Activated naive CD8-positive, alpha-beta T cell treated with anti-CD3 and anti-CD28 coated beads, Interleukin-2, amount 10 ng/mL, durations not matched to agents 7 days and 5 days (primary cell): ENCODE results near the gene DGCR6. TPM values are rescaled to one million over a fixed set of nuclear protein-coding genes. Genes with fewer than 3 reads are reported as not detected.
"Not testable (repeated sequence)": the region's sequence is repeated elsewhere in the genome, so short reads cannot be mapped to it uniquely, and the experiment has no call there.

ENCODE experiments used
- ATAC-seq: fragments of 150-1000 bp; cut with Tn5 transposase; one replicate; pipeline ENCODE4 v1.10.0; 2021; ENCODE audit warnings: low read depth, moderate library complexity
- POLR2A ChIA-PET: fragments of 350-600 bp; sonication (Branson Sonifier 250); formaldehyde crosslinking; loops from one replicate; lab custom pipeline; 2021; ENCODE audit warnings: antibody characterized with exemption; lab: Charles Lee
- DNase-seq: peaks from one replicate; pipeline ENCODE4 v3.0.0; 2021
- H3K27ac Mint-ChIP-seq: one replicate; pipeline ENCODE4 v1.8.0; 2022; ENCODE audit warnings: mild to moderate bottlenecking, mixed read lengths
- H3K27me3 Mint-ChIP-seq: one replicate; pipeline ENCODE4 v1.8.0; 2022; ENCODE audit warnings: mild to moderate bottlenecking, moderate library complexity, mixed read lengths
- H3K36me3 Mint-ChIP-seq: one replicate; pipeline ENCODE4 v1.8.0; 2021; ENCODE audit warnings: mild to moderate bottlenecking, mixed read lengths
- H3K4me1 Mint-ChIP-seq: one replicate; pipeline ENCODE4 v1.8.0; 2021; ENCODE audit warnings: mixed read lengths
- H3K4me3 Mint-ChIP-seq: one replicate; pipeline ENCODE4 v1.8.0; 2022; ENCODE audit warnings: mild to moderate bottlenecking, moderate library complexity, mixed read lengths
- H3K9me3 Mint-ChIP-seq: one replicate; pipeline ENCODE4 v1.8.0; 2021; ENCODE audit warnings: mixed read lengths
- total RNA-seq, 2 experiments: library from RNA; stranded (reverse); gene quantifications; one replicate each; pipeline ENCODE4 v1.2.3, GENCODE V29; 2021

Gene DGCR6
- total RNA-seq, 2 experiments from 2014 or later, result 2.8 to 2.9 TPM

- H3K36me3 Mint-ChIP-seq, H3K27me3 Mint-ChIP-seq, H3K27ac Mint-ChIP-seq, H3K9me3 Mint-ChIP-seq, ATAC-seq, POLR2A ChIA-PET, DNase-seq, H3K4me1 Mint-ChIP-seq, H3K4me3 Mint-ChIP-seq: not testable (repeated sequence)
Observed at GRCh38 chr22:18914558-18914957, 8.4 kb downstream of the DGCR6 start.

GRCh38 chr22:18915550-18915949, 9.4 kb downstream of the DGCR6 start:
- H3K27ac Mint-ChIP-seq, H3K9me3 Mint-ChIP-seq, POLR2A ChIA-PET, H3K36me3 Mint-ChIP-seq, H3K27me3 Mint-ChIP-seq, ATAC-seq, DNase-seq, H3K4me3 Mint-ChIP-seq, H3K4me1 Mint-ChIP-seq: not testable (repeated sequence)

- ATAC-seq, H3K4me1 Mint-ChIP-seq, POLR2A ChIA-PET, H3K9me3 Mint-ChIP-seq, H3K27me3 Mint-ChIP-seq, H3K27ac Mint-ChIP-seq, DNase-seq, H3K36me3 Mint-ChIP-seq, H3K4me3 Mint-ChIP-seq: not testable (repeated sequence)
Observed at GRCh38 chr22:18917818-18918217, 11.7 kb downstream of the DGCR6 start.

GRCh38 chr22:18920257-18920902, 14.3 kb downstream of the DGCR6 start:
- H3K27ac Mint-ChIP-seq, DNase-seq, H3K27me3 Mint-ChIP-seq, H3K4me3 Mint-ChIP-seq, H3K36me3 Mint-ChIP-seq, ATAC-seq, H3K9me3 Mint-ChIP-seq, H3K4me1 Mint-ChIP-seq, POLR2A ChIA-PET: not testable (repeated sequence)

- DNase-seq, result no peak
- no peaks in the 10 kb centered on the region for H3K36me3 Mint-ChIP-seq
- no peaks in the 10 kb centered on the region for H3K4me1 Mint-ChIP-seq
- no peak overlapping the region for H3K4me3 Mint-ChIP-seq
- no peaks in the 10 kb centered on the region for H3K9me3 Mint-ChIP-seq
- H3K27ac Mint-ChIP-seq, result no peak overlapping the region
- POLR2A ChIA-PET, result no interaction called here
- ATAC-seq, result no peak
- no peaks in the 10 kb centered on the region for H3K27me3 Mint-ChIP-seq
Observed at GRCh38 chr22:18925368-18926064, 19.4 kb downstream of the DGCR6 start.

- H3K27me3 Mint-ChIP-seq, result no peaks in the 10 kb centered on the region
- ATAC-seq, result no peak
- no peaks in the 10 kb centered on the region for H3K36me3 Mint-ChIP-seq
- H3K27ac Mint-ChIP-seq, result no peak overlapping the region
- H3K4me1 Mint-ChIP-seq, result no peaks in the 10 kb centered on the region
- no peaks in the 10 kb centered on the region for H3K9me3 Mint-ChIP-seq
- POLR2A ChIA-PET, result no interaction called here
- no peak for DNase-seq
- no peak overlapping the region for H3K4me3 Mint-ChIP-seq
Observed at GRCh38 chr22:18927020-18927419, 20.9 kb downstream of the DGCR6 start.

GRCh38 chr22:18927573-18927972, 21.5 kb downstream of the DGCR6 start:
- Mint-ChIP-seq H3K4me3 (no peak overlapping the region), H3K27ac (no peak overlapping the region), H3K4me1 (no peaks in the 10 kb centered on the region), H3K36me3 (no peaks in the 10 kb centered on the region), H3K27me3 (no peaks in the 10 kb centered on the region), H3K9me3 (no peaks in the 10 kb centered on the region)
- DNase-seq (no peak), ATAC-seq (no peak)
- POLR2A ChIA-PET, result no interaction called here

- no peak for ATAC-seq
- no peak for DNase-seq
- H3K4me3 Mint-ChIP-seq, result no peak overlapping the region
- H3K4me1 Mint-ChIP-seq, result no peaks in the 10 kb centered on the region
- POLR2A ChIA-PET, result no interaction called here
- H3K27ac Mint-ChIP-seq, result no peak overlapping the region
- H3K36me3 Mint-ChIP-seq, result no peaks in the 10 kb centered on the region
- no peaks in the 10 kb centered on the region for H3K9me3 Mint-ChIP-seq
- no peaks in the 10 kb centered on the region for H3K27me3 Mint-ChIP-seq
Observed at GRCh38 chr22:18929459-18929858, 23.3 kb downstream of the DGCR6 start.

- Mint-ChIP-seq H3K9me3 (no peaks in the 10 kb centered on the region), H3K4me3 (no peak overlapping the region), H3K27ac (no peak overlapping the region), H3K27me3 (no peaks in the 10 kb centered on the region), H3K4me1 (no peaks in the 10 kb centered on the region), H3K36me3 (no peaks in the 10 kb centered on the region)
- DNase-seq, result no peak
- POLR2A ChIA-PET, result no interaction called here
- no peak for ATAC-seq
Observed at GRCh38 chr22:18931905-18932652, 26.0 kb downstream of the DGCR6 start.

GRCh38 chr22:18933914-18934313, 27.8 kb downstream of the DGCR6 start:
- POLR2A ChIA-PET, result no interaction called here
- no peak for ATAC-seq
- no peak for DNase-seq
- H3K9me3 Mint-ChIP-seq, result no peaks in the 10 kb centered on the region
- H3K36me3 Mint-ChIP-seq, result no peaks in the 10 kb centered on the region
- no peak overlapping the region for H3K4me3 Mint-ChIP-seq
- H3K27me3 Mint-ChIP-seq, result no peaks in the 10 kb centered on the region
- no peaks in the 10 kb centered on the region for H3K4me1 Mint-ChIP-seq
- H3K27ac Mint-ChIP-seq, result no peak overlapping the region

- DNase-seq, H3K27ac Mint-ChIP-seq, H3K9me3 Mint-ChIP-seq, H3K36me3 Mint-ChIP-seq, ATAC-seq, POLR2A ChIA-PET, H3K27me3 Mint-ChIP-seq, H3K4me3 Mint-ChIP-seq, H3K4me1 Mint-ChIP-seq: not testable (repeated sequence)
Observed at GRCh38 chr22:18934688-18935087, 28.6 kb downstream of the DGCR6 start.

- Mint-ChIP-seq H3K4me1 (no peaks in the 10 kb centered on the region), H3K4me3 (no peak within 1 kb of the TSS), H3K27ac (no peak within 1 kb of the TSS), H3K9me3 (no peaks in the 10 kb centered on the region), H3K27me3 (no peaks in the 10 kb centered on the region), H3K36me3 (no peaks in the 10 kb centered on the region)
- no peak for DNase-seq
- POLR2A ChIA-PET, result interaction anchor here (0.9 kb wide), 1 partner anchor 23 kb away, joined by 3 read pairs; no protein-coding TSS in a partner anchor
- ATAC-seq, result peak; percentile 54
Observed at GRCh38 chr22:18935889-18936529, 29.9 kb downstream of the DGCR6 start, which contains the start of gene PRODH. Gene PRODH, minus strand, starts transcription at chr22:18936293. Its CDS starts 6 bp downstream, at chr22:18936287.

GRCh38 chr22:18938691-18939090, 32.6 kb downstream of the DGCR6 start:
- H3K27me3 Mint-ChIP-seq, POLR2A ChIA-PET: not testable (repeated sequence)

More at GRCh38 chr22:18938691-18939090, 32.6 kb downstream of the DGCR6 start:
- H3K4me1 Mint-ChIP-seq, DNase-seq, H3K36me3 Mint-ChIP-seq, H3K4me3 Mint-ChIP-seq, H3K27ac Mint-ChIP-seq, ATAC-seq, H3K9me3 Mint-ChIP-seq: not testable (repeated sequence)
